Measurements from ENCODE around the gene HDLBP. TPM values are rescaled to one million over a fixed set of nuclear protein-coding genes. Genes with fewer than 3 reads are reported as not detected.
"Not testable (repeated sequence)": the region's sequence is repeated elsewhere in the genome, so short reads cannot be mapped to it uniquely, and the experiment has no call there.

HDLBP gene
- total and polyA plus RNA-seq, 2 experiments from 2014 or later = 230 to 306 TPM

- H3K4me2 ChIP-seq; DNase-seq (ENCODE audit: low spot score); H3K27ac ChIP-seq (ENCODE audit: low read depth); ATAC-seq; H3K27ac Mint-ChIP-seq; H3K36me3 Mint-ChIP-seq (ENCODE audit: low read depth); H3F3A ChIP-seq (replicated peaks; ENCODE audit: low read depth); H3K9me2 ChIP-seq (ENCODE audit: insufficient read depth); H3K27me3 Mint-ChIP-seq (ENCODE audit: insufficient read depth, low read depth, poor library complexity); H3K4me1 ChIP-seq (ENCODE audit: insufficient read depth); H3K4me1 Mint-ChIP-seq; H3K27me3 ChIP-seq (ENCODE audit: insufficient read depth); H3K4me3 Mint-ChIP-seq; H3K4me3 ChIP-seq; H2AFZ ChIP-seq; H3K36me3 ChIP-seq (ENCODE audit: insufficient read depth); H3K9me3 Mint-ChIP-seq: not testable (repeated sequence)
- Histone ChIP-seq H4K20me1 (replicated peaks; ENCODE audit: insufficient read depth) (peaks cover 85% of the 10 kb centered on the region), H3K79me2 (replicated peaks; ENCODE audit: insufficient read depth) (peaks cover 100% of the 10 kb centered on the region)
These were observed 22.1 kb downstream of the HDLBP start for GRCh38 chr2:241293378-241293797.

- no peak overlapping the region for H3K4me2 ChIP-seq
- H3K27ac Mint-ChIP-seq = no peak overlapping the region; the same call in 1 of the 2 replicates
- H3K9me2 ChIP-seq (ENCODE audit: insufficient read depth) = no peaks in the 10 kb centered on the region
- H2AFZ ChIP-seq = no peak overlapping the region
- H3K36me3 ChIP-seq (ENCODE audit: insufficient read depth) = 0 out of 2 replicates have a peak, but pooled peaks cover 5% of the 10 kb centered on the region
- ATAC-seq (no peak), DNase-seq (ENCODE audit: low spot score) (no peak)
- H3K36me3 Mint-ChIP-seq (ENCODE audit: low read depth) = no peaks in the 10 kb centered on the region; the same call in 1 of the 3 replicates
- peak overlapping the region; percentile 18; the same call in 1 of the 2 replicates for H3K27ac ChIP-seq (ENCODE audit: low read depth)
- no peak overlapping the region for H3K4me3 ChIP-seq
- H3K79me2 ChIP-seq (replicated peaks; ENCODE audit: insufficient read depth) = peaks cover 100% of the 10 kb centered on the region
- H3K9me3 Mint-ChIP-seq = no peaks in the 10 kb centered on the region
- no peaks in the 10 kb centered on the region for H3K27me3 Mint-ChIP-seq (ENCODE audit: insufficient read depth, low read depth, poor library complexity)
- H3K27me3 ChIP-seq (ENCODE audit: insufficient read depth) = no peaks in the 10 kb centered on the region
- peaks cover 3% of the 10 kb centered on the region; the same call in 1 of the 2 replicates for H3F3A ChIP-seq (replicated peaks; ENCODE audit: low read depth)
- peaks cover 82% of the 10 kb centered on the region for H4K20me1 ChIP-seq (replicated peaks; ENCODE audit: insufficient read depth)
- no peaks in the 10 kb centered on the region for H3K4me1 ChIP-seq (ENCODE audit: insufficient read depth)
- no peak overlapping the region for H3K4me3 Mint-ChIP-seq
- H3K4me1 Mint-ChIP-seq = peaks cover 3% of the 10 kb centered on the region; the same call in 2 of the 3 replicates
- no peak for TF ChIP-seq CREB1 (CRISPR knock-in tag; IDR thresholded peaks at IDR 0.05; ENCODE audit: low read depth)
- no peak for TF ChIP-seq REST (IDR thresholded peaks at IDR 0.05; ENCODE audit: unreplicated experiment)
- TF ChIP-seq, protein P1, sequence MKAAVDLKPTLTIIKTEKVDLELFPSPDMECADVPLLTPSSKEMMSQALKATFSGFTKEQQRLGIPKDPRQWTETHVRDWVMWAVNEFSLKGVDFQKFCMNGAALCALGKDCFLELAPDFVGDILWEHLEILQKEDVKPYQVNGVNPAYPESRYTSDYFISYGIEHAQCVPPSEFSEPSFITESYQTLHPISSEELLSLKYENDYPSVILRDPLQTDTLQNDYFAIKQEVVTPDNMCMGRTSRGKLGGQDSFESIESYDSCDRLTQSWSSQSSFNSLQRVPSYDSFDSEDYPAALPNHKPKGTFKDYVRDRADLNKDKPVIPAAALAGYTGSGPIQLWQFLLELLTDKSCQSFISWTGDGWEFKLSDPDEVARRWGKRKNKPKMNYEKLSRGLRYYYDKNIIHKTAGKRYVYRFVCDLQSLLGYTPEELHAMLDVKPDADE (IDR thresholded peaks at IDR 0.05) = no peak
- TF ChIP-seq JUNB (IDR thresholded peaks at IDR 0.05; ENCODE audit: unreplicated experiment) = no peak
- TF ChIP-seq STAT1 (IDR thresholded peaks at IDR 0.05; ENCODE audit: unreplicated experiment) = no peak
- TF ChIP-seq NANOG (IDR thresholded peaks at IDR 0.05; ENCODE audit: borderline replicate concordance) = no peak
- TF ChIP-seq EZH2 (IDR thresholded peaks at IDR 0.05; ENCODE audit: low read depth, unreplicated experiment) = no peak
- TF ChIP-seq EZH2phosphoT487 (IDR thresholded peaks at IDR 0.05; ENCODE audit: unreplicated experiment) = no peak
These were observed 23.5 kb downstream of the HDLBP start for GRCh38 chr2:241291977-241292376.
